ENCODE measurements around the gene KIR3DL3. TPM values are rescaled to one million over a fixed set of nuclear protein-coding genes. Genes with fewer than 3 reads are reported as not detected.

The KIR3DL3 gene
- total and polyA plus RNA-seq, 8 donors, result not detected

DNA sequence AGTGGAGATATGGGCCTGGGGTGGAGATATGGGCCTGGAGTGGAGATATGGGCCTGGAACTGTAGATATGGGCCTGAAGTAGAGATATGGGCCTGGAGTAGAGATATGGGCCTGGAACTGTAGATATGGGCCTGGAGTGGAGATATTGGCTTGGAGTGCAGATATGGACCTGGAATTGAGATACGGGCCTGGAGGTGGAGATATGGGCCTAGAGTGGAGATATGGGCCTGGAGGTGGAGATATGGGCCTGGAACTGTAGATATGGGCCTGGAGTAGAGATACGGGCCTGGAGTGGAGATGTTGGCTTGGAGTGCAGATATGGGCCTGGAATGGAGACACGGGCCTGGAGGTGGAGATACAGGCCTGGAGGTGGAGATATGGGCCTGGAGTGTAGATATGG is 402 bp downstream of the KIR3DL3 start:
- Histone ChIP-seq H3K27ac (no peak overlapping the region), H3K4me3 (no peak overlapping the region), H3K4me1 (no peaks in the 10 kb centered on the region), H3K27me3 (peaks cover 0 to 5% of the 10 kb centered on the region in 2 donors), H3K36me3 (no peaks in the 10 kb centered on the region), H3K9me3 (peaks cover 0 to 26% of the 10 kb centered on the region in 2 donors)
- TF ChIP-seq, protein P1, sequence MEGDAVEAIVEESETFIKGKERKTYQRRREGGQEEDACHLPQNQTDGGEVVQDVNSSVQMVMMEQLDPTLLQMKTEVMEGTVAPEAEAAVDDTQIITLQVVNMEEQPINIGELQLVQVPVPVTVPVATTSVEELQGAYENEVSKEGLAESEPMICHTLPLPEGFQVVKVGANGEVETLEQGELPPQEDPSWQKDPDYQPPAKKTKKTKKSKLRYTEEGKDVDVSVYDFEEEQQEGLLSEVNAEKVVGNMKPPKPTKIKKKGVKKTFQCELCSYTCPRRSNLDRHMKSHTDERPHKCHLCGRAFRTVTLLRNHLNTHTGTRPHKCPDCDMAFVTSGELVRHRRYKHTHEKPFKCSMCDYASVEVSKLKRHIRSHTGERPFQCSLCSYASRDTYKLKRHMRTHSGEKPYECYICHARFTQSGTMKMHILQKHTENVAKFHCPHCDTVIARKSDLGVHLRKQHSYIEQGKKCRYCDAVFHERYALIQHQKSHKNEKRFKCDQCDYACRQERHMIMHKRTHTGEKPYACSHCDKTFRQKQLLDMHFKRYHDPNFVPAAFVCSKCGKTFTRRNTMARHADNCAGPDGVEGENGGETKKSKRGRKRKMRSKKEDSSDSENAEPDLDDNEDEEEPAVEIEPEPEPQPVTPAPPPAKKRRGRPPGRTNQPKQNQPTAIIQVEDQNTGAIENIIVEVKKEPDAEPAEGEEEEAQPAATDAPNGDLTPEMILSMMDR (IDR thresholded peaks at IDR 0.05), result no peak
- DNase-seq (no peak), ATAC-seq (no peak)
- intact Hi-C loops (cut with DNase I), result no loop called here

DNA sequence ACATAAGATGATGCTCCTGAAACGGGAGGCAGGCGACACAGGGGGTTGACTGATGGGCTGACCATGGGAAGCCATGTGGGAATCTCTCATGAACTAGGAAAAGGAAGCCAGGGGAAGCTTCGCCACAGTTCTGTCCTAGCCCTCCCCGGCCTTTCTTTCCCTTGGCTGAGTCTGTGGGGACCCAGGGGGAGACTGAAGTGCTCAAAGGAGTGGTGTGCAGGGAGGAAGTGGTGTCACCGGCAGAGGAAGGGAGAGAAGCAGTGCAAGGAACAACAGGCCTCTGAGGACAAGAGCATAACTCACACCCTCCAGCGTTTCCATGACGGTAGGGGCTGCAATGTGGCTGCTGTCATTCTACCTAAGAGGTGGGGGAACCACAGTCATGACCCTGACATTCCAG is 1.1 kb downstream of the KIR3DL3 start:
- Histone ChIP-seq H3K9me3 (peaks cover 0 to 22% of the 10 kb centered on the region in 2 donors), H3K4me3 (no peak overlapping the region), H3K27ac (no peak overlapping the region), H3K27me3 (peaks cover 0 to 7% of the 10 kb centered on the region in 2 donors), H3K4me1 (no peaks in the 10 kb centered on the region), H3K36me3 (no peaks in the 10 kb centered on the region)
- intact Hi-C loops (cut with DNase I), result no loop called here
- no peak for ATAC-seq
- no peak for DNase-seq
- TF ChIP-seq, protein P1 (IDR thresholded peaks at IDR 0.05), result no peak

DNA sequence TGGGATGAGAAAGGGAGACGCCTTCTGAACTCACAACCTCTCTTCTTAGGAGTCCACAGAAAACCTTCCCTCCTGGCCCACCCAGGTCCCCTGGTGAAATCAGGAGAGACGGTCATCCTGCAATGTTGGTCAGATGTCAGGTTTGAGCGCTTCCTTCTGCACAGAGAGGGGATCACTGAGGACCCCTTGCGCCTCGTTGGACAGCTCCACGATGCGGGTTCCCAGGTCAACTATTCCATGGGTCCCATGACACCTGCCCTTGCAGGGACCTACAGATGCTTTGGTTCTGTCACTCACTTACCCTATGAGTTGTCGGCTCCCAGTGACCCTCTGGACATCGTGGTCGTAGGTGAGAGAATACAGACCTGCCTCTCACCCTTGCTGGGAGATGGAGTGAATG is 3.3 kb downstream of the KIR3DL3 start:
- no peaks in the 10 kb centered on the region for H3K9me3 ChIP-seq
- no peak overlapping the region for H3K4me3 ChIP-seq
- no peak for ATAC-seq
- TF ChIP-seq, protein P1 (IDR thresholded peaks at IDR 0.05), result no peak
- no peak overlapping the region for H3K27ac ChIP-seq
- H3K4me1 ChIP-seq, result no peaks in the 10 kb centered on the region
- intact Hi-C loops (cut with DNase I), result no loop called here
- no peak for DNase-seq
- H3K36me3 ChIP-seq, result no peaks in the 10 kb centered on the region
- H3K27me3 ChIP-seq, result peaks cover 0 to 20% of the 10 kb centered on the region in 2 donors

DNA sequence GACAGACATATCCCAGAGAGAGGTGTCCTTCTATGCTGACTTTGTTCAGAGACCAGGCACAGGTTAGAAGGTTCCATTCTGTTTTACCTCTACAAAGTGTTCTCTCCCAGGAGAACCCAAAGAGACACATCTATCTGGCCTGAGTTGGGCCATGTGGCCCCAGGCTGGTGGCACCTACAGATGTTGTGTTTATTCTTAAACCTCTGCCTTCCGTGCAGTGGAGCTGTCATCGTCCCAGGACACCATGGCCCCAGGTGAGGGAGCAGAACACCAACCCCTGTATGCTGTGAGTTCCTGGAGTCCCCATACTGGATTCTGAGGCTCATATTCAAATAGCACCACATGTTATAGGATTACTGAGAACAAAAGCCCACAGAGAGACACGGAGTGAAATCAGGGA is 3.9 kb downstream of the KIR3DL3 start:
- intact Hi-C loops (cut with DNase I), result no loop called here
- TF ChIP-seq, protein P1 (IDR thresholded peaks at IDR 0.05), result no peak
- ATAC-seq, result no peak
- no peak for DNase-seq
- H3K27ac ChIP-seq, result no peak overlapping the region
- no peak overlapping the region for H3K4me3 ChIP-seq
- no peaks in the 10 kb centered on the region for H3K36me3 ChIP-seq
- H3K27me3 ChIP-seq, result peaks cover 0 to 20% of the 10 kb centered on the region in 2 donors
- H3K9me3 ChIP-seq, result no peaks in the 10 kb centered on the region
- H3K4me1 ChIP-seq, result no peaks in the 10 kb centered on the region

DNA sequence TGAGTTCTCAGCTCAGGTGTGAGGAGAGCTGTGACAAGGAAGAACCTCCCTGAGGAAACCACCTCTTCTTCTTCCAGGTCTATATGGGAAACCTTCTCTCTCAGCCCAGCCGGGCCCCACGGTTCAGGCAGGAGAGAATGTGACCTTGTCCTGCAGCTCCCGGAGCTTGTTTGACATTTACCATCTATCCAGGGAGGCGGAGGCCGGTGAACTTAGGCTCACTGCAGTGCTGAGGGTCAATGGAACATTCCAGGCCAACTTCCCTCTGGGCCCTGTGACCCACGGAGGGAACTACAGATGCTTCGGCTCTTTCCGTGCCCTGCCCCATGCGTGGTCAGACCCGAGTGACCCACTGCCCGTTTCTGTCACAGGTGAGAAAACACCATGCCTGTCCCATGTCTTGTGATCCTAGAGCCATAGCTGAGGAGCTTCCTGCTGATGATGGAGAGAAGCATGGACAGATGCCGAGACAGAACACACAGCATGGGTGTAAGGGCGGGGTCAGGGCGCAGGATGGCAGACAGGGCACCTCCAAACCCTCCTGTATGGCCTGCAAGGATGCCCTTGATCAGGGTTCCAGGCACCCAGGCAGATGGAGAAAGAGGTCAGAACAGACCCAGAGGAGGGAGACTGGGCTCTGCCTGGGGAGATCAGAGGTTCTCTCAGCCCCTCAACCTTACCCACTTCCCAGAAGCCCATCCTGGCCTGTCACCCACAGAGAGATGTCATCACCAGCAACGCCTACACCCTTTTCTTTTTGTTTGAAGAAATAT is 5.4 kb downstream of the KIR3DL3 start:
- intact Hi-C loops (cut with DNase I), result no loop called here
- no peaks in the 10 kb centered on the region for H3K4me1 ChIP-seq
- DNase-seq, result no peak

More for the DNA sequence above, 5.4 kb downstream of the KIR3DL3 start:
- Histone ChIP-seq H3K4me3 (no peak overlapping the region), H3K36me3 (no peaks in the 10 kb centered on the region), H3K27ac (no peak overlapping the region), H3K27me3 (peaks cover 0 to 20% of the 10 kb centered on the region in 2 donors), H3K9me3 (no peaks in the 10 kb centered on the region)
- TF ChIP-seq, protein P1 (IDR thresholded peaks at IDR 0.05), result no peak
- no peak for ATAC-seq
